GM12872 (cell line): Measurements from ENCODE around the gene SCLT1.

Source experiments
- TF ChIP-seq, protein P1 (sequence below): IDR thresholded peaks from 3 replicates; pipeline ENCODE4 v1.5.1; 2011; ENCODE audit warnings: low read depth, mild to moderate bottlenecking, low read length, moderate library complexity; ENCODE audit not compliant: insufficient read depth

SCLT1 gene

DNA sequence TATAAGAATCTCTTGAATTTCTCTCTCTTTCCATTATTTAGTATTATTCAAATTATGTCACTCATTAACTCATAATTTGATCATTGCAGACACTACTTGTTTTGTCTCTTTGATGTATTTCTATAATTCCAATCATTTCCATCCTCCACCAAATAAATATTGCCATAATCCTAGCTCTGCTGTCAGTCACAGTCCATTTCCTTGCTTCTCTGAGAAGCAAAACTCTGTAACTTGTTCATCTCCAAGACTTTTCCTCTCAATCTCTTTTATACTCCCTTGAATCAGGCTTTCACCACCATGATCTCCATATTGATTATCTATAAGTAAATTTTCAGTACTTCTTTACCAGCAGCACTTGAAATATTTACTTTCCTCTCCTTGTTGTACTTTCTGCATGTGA lies 135.9 kb downstream of the SCLT1 start:
- TF ChIP-seq, protein P1, sequence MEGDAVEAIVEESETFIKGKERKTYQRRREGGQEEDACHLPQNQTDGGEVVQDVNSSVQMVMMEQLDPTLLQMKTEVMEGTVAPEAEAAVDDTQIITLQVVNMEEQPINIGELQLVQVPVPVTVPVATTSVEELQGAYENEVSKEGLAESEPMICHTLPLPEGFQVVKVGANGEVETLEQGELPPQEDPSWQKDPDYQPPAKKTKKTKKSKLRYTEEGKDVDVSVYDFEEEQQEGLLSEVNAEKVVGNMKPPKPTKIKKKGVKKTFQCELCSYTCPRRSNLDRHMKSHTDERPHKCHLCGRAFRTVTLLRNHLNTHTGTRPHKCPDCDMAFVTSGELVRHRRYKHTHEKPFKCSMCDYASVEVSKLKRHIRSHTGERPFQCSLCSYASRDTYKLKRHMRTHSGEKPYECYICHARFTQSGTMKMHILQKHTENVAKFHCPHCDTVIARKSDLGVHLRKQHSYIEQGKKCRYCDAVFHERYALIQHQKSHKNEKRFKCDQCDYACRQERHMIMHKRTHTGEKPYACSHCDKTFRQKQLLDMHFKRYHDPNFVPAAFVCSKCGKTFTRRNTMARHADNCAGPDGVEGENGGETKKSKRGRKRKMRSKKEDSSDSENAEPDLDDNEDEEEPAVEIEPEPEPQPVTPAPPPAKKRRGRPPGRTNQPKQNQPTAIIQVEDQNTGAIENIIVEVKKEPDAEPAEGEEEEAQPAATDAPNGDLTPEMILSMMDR: no peak

DNA sequence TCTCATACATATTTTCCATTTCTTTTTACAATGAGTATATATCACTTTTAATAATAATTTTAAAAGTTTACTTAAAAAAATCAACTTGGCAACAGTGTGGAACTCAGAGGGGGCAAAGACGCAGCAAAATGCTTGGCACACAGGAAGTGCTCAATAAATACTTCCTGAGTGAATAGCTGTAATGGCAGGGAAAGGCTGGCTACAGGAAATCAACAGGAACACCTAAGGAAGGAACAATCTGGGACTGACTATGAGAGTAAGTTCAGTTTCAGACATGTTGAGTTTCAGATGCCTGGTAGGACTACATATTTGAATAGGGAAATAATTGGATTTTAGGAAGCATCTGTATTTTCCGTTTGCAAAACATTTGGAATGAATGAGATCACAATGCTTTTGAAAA lies 137.6 kb downstream of the SCLT1 start:
- TF ChIP-seq, protein P1: no peak

DNA sequence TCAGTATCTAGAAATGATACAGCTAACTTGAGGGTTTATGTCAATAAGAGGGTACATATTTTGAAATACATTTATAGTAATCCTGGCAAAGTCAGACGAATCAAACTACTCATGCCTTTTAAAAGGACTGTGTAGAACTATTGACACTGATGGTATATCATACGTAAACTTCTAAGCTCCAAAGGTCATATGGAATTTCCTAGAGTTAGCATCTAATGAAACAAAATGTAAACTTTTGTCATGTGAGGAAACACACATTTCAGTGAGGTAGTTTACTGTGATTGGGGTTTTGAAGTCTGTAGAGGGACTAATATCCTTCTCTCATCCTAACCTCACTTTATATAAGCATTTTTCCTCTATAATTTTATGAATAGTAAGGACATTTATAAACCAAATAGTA lies 138.4 kb downstream of the SCLT1 start:
- TF ChIP-seq, protein P1: no peak

DNA sequence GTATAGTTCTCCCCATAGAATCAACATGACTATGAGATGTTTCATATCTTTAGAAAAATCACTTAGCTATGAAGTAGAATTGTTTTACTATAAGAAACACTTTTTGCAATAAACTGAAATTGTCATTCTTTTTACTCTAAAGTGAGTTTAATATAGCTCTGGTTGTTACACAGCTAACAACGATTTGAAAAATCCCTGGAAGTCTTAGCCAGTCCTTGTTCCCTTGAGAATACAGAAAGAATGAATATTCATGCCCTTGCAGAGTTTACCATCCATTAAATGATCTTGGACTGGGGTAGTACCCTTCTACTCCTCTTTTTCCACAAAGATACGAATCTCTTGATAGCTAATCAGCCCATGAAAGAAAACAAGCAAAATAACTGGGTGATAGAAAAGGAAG lies 142.0 kb downstream of the SCLT1 start:
- TF ChIP-seq, protein P1: no peak

DNA sequence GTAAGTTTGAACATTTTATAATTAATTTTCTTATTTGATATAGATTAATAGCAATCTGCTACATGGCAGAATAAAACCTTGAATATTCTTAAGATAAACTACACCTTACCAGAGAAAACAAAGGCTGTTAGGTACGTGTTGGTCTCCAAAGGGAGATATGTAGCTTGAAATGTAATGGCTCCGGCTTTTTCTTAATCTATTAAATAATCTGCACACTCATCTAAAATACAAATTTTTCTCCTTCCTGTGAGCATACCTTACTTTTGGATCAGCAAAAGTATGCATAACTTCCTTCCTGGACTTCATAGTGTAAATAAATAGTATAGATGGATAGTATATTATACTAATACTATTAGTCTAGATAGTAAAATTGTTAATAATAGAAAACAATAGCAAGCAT lies 142.5 kb downstream of the SCLT1 start:
- TF ChIP-seq, protein P1: no peak

DNA sequence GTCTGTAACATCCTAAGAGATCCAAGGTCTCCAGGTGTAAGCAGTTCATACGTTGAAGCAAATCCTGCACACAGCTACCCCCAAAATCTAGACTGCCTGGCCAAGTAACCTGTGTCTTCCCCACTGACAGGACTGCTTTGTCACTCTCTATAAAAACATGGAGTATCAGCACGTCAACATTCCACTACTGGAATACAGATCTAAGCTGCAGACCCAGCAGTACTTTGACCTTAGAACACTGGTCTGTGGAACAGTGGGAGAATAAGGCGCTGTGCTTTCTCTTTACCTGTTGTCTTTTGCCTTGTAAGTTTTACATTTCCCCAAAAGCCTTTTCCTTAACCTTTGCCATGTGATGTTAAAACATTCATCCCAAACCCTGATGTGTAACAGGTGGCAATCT lies 146.4 kb downstream of the SCLT1 start:
- TF ChIP-seq, protein P1: no peak

DNA sequence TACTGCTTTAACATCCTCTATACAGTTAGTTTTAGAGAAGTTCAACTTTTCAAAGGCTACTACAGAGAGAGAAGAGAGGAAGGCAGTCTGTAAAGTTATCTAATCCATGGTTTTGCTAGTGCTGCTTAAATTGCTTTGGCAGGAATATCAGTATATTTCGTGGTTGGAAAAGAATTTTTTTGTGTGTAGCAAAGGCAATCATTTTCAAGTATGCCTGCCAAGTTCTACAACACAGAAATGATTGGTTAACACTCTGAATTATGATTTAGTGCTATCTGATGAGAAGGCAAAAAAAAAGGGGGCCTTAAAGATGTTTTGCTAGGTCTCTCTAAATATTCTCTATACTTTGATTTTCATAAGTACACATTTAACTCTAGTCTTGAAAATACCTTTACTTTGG lies 150.7 kb downstream of the SCLT1 start:
- TF ChIP-seq, protein P1: no peak

DNA sequence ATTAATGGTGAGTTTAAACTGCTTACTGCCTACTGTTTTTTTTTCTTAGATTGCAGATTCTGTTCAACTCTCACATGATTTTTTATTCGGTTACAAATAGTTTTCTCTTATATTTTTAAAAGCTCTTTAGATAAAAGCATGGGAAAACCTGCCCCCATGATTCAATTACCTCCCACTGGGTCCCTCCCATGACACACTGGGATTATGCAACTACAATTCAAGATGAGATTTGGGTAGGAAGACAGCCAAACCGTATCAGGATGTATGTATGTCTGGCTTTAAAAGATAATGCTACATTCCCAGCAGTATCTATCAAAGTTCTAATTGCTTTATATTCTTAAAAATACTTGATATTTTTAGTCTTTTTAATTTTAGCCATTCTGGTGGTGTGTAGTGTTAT lies 152.4 kb downstream of the SCLT1 start:
- TF ChIP-seq, protein P1: no peak
